22Rv1 (cell line): Measurements from ENCODE around the gene ARHGAP27.

Experiments
- ZFX ChIP-seq: fragments of 450-650 bp; IDR thresholded peaks from 2 replicates; pipeline ENCODE4 v1.6.1; 2017; ENCODE audit warnings: antibody characterized with exemption, borderline replicate concordance
- TF ChIP-seq, protein P1 (sequence below): fragments of 450-650 bp; IDR thresholded peaks from 2 replicates; pipeline ENCODE4 v1.5.1; 2017; ENCODE audit warnings: mild to moderate bottlenecking

DNA sequence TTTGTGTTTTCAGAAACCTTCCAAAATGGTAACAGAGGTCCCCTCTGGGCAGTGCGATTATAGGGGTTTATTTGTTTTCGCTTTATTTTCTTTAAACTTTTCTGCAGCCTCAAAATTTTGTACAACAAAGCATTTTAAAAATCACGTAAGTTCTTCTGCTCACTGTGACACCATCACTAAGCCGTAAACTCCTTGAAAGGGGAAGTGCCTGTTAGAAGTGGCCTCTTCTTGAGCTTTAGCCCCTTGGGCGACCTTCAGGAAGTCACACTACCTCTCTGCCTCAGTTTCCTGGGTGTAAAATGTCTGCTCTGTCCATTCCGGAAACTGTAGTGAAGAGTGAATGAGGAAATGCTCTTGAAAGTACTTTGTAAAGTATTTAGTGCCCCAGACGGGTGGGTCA is 26.6 kb downstream of the ARHGAP27 start:
- TF ChIP-seq, protein P1, sequence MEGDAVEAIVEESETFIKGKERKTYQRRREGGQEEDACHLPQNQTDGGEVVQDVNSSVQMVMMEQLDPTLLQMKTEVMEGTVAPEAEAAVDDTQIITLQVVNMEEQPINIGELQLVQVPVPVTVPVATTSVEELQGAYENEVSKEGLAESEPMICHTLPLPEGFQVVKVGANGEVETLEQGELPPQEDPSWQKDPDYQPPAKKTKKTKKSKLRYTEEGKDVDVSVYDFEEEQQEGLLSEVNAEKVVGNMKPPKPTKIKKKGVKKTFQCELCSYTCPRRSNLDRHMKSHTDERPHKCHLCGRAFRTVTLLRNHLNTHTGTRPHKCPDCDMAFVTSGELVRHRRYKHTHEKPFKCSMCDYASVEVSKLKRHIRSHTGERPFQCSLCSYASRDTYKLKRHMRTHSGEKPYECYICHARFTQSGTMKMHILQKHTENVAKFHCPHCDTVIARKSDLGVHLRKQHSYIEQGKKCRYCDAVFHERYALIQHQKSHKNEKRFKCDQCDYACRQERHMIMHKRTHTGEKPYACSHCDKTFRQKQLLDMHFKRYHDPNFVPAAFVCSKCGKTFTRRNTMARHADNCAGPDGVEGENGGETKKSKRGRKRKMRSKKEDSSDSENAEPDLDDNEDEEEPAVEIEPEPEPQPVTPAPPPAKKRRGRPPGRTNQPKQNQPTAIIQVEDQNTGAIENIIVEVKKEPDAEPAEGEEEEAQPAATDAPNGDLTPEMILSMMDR, result no peak
- no peak for TF ChIP-seq ZFX
